Measurements from ENCODE around the gene ACOT12. TPM values are rescaled to one million over a fixed set of nuclear protein-coding genes. Genes with fewer than 3 reads are reported as not detected.

Gene ACOT12
- total RNA-seq, 1 donor from 2014 or later = 0.46 TPM

DNA sequence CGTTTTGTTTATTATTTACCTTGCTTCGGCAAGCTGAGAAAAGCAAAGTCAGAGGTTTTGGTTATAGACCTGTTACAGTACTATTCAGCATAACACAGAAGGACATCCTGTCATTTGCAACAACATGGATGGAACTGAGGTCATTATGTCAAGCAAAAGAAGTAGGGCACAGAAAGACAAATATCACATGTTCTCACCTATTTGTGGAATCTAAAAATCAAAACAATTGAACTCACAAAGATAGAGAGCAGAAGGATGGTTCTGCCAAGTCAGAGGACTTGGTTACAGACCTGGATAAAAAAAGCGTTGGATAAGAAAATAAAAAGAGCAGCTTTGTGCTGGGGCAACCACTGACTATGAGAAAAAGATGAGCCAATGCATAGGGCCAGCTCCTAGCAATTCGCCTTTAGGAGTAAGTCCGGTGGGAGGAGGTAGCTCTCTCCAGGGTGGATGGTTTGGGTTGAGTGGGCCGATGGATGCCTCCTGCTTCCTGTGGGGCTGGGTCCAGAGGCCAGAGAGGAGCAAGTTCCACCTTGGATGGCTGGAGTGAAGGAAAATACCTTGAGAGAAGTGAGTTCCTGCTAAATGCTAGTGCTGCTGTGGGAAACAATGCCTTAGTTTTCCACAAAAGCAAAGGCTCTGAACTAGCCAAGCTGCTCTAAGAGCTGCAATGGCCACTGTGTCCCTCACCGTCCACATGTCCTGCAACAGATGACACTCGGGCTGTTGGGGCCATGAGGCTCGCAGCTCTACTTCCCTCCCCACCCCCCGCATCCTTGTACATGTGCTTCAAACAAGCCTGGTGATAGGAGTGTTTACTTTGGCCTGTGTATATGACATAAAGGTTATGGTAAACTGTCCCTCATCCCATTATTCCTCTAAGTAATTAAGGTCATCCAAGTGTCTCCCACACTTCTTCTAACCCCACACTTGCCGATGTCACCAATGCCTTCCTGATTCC, 38.4 kb downstream of the ACOT12 start:
- H3K4me1 Mint-ChIP-seq (ENCODE audit: unreplicated experiment) = no peaks in the 10 kb centered on the region
- peaks cover 4% of the 10 kb centered on the region for H3K9me3 Mint-ChIP-seq
- DNase-seq (ENCODE audit: extremely low spot score, unreplicated experiment) = no peak
- H3K4me3 Mint-ChIP-seq = no peak overlapping the region
- H3K36me3 Mint-ChIP-seq = no peaks in the 10 kb centered on the region
- TF ChIP-seq, protein P1, sequence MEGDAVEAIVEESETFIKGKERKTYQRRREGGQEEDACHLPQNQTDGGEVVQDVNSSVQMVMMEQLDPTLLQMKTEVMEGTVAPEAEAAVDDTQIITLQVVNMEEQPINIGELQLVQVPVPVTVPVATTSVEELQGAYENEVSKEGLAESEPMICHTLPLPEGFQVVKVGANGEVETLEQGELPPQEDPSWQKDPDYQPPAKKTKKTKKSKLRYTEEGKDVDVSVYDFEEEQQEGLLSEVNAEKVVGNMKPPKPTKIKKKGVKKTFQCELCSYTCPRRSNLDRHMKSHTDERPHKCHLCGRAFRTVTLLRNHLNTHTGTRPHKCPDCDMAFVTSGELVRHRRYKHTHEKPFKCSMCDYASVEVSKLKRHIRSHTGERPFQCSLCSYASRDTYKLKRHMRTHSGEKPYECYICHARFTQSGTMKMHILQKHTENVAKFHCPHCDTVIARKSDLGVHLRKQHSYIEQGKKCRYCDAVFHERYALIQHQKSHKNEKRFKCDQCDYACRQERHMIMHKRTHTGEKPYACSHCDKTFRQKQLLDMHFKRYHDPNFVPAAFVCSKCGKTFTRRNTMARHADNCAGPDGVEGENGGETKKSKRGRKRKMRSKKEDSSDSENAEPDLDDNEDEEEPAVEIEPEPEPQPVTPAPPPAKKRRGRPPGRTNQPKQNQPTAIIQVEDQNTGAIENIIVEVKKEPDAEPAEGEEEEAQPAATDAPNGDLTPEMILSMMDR (conservative IDR thresholded peaks at IDR 0.05) = no peak
- no peaks in the 10 kb centered on the region for H3K27me3 Mint-ChIP-seq
- H3K27ac Mint-ChIP-seq = no peak overlapping the region

DNA sequence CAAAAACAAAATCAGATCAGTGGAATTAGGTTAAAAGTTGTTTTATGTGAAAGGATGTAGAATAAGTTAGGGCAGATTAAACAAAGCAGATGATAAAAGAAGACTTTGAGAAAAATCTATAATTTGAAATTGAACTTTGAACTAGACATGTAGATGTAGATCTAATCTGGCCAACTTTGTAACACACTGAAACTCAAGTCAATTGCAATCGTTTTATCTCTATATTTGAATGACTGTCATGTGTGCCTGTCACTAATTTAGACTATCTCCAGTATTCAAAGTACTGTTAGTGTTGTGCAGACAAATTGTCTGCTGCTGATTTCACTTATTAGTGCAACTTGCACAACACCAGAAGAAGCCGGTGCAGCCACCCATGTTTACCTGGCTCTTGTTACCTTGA, 39.8 kb downstream of the ACOT12 start:
- Mint-ChIP-seq H3K4me3 (no peak overlapping the region), H3K36me3 (no peaks in the 10 kb centered on the region), H3K27ac (no peak overlapping the region), H3K9me3 (peaks cover 4% of the 10 kb centered on the region), H3K4me1 (ENCODE audit: unreplicated experiment) (no peaks in the 10 kb centered on the region), H3K27me3 (no peaks in the 10 kb centered on the region)
- DNase-seq (ENCODE audit: extremely low spot score, unreplicated experiment) = no peak
- TF ChIP-seq, protein P1 (conservative IDR thresholded peaks at IDR 0.05) = no peak

DNA sequence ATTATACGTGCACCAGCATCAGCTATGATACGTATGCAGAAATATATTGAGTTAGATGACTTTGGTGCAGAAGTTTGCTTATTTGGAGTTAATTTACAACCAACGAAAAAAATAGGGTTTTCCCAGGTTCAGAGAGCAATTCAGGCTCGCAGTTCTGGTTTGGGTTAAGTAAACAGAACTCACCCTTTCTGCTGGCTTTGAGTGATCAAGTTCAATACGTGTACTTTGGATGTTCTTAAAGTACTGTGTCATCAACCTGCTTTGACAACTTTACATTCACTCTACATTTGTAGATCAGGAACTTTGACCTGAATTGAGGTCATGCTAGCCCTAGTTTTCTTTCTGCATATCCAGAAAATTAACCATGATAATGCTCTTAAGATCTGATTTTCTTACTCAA, 40.7 kb downstream of the ACOT12 start:
- no peak overlapping the region for H3K27ac Mint-ChIP-seq
- no peaks in the 10 kb centered on the region for H3K4me1 Mint-ChIP-seq (ENCODE audit: unreplicated experiment)
- no peak for DNase-seq (ENCODE audit: extremely low spot score, unreplicated experiment)
- H3K9me3 Mint-ChIP-seq = peaks cover 3% of the 10 kb centered on the region
- TF ChIP-seq, protein P1 (conservative IDR thresholded peaks at IDR 0.05) = no peak
- no peaks in the 10 kb centered on the region for H3K36me3 Mint-ChIP-seq
- H3K4me3 Mint-ChIP-seq = no peak overlapping the region
- no peaks in the 10 kb centered on the region for H3K27me3 Mint-ChIP-seq

DNA sequence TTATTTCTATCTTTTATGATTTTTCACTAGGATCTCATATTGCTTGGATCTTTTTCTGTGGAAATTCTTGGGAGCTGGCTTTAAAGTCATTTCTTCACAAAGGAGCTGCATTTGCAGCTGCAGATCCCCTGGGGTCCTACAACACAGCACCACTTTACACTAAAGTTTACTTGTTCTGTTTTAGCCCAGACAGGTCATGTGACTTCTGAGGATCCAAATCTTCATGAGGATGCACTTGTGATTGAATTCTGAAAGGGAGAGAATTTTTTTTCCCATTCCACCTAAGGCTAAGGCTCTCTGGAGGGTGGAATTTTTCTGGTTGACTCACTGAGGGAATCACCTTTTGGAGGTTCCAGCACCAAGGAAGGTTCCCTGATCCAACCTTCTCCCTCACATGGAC, 43.4 kb downstream of the ACOT12 start:
- Mint-ChIP-seq H3K4me1 (ENCODE audit: unreplicated experiment) (no peaks in the 10 kb centered on the region), H3K9me3 (no peaks in the 10 kb centered on the region), H3K27me3 (no peaks in the 10 kb centered on the region), H3K4me3 (no peak overlapping the region), H3K36me3 (no peaks in the 10 kb centered on the region), H3K27ac (no peak overlapping the region)
- DNase-seq (ENCODE audit: extremely low spot score, unreplicated experiment) = no peak
- TF ChIP-seq, protein P1 (conservative IDR thresholded peaks at IDR 0.05) = no peak

DNA sequence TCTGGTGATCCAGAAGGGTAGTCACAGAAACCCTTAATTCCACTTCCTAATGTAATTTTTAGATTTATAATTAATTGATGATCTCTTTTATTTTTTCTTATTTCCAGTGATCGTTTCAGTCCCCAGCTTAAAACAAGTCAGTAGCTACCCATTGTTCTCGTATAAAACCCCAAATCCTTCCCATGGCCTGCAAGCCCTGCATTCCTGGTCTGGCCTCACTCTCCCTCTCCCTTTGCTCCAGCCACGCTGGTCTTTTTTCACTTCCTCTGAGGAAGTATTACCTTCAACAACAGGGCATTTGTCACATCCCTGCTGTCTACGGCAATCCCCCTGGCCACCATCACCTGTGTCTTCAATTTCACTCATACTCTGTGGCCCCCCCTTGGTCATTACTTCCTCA, 44.8 kb downstream of the ACOT12 start:
- Mint-ChIP-seq H3K4me3 (no peak overlapping the region), H3K27ac (no peak overlapping the region), H3K4me1 (ENCODE audit: unreplicated experiment) (no peaks in the 10 kb centered on the region), H3K36me3 (no peaks in the 10 kb centered on the region), H3K9me3 (no peaks in the 10 kb centered on the region), H3K27me3 (no peaks in the 10 kb centered on the region)
- TF ChIP-seq, protein P1 (conservative IDR thresholded peaks at IDR 0.05) = no peak
- DNase-seq (ENCODE audit: extremely low spot score, unreplicated experiment) = no peak

Measured in type B pancreatic cell (in vitro differentiated cells).